GM18505 (cell line): ENCODE results near the gene E2F1.
"Not testable (repeated sequence)": the region's sequence is repeated elsewhere in the genome, so short reads cannot be mapped to it uniquely, and the experiment has no call there.

Experiments used
- ATAC-seq: cut with Tn5 transposase; IDR thresholded peaks from one replicate; pipeline ENCODE4 v1.9.1; 2021; ENCODE audit not compliant: unreplicated experiment
- POLR2A ChIP-seq: IDR thresholded peaks from 4 replicates; pipeline ENCODE4 v1.6.1; 2011; ENCODE audit warnings: borderline replicate concordance; ENCODE audit not compliant: insufficient read depth, insufficient read length; ENCODE audit errors: extremely low read depth

Gene E2F1

DNA sequence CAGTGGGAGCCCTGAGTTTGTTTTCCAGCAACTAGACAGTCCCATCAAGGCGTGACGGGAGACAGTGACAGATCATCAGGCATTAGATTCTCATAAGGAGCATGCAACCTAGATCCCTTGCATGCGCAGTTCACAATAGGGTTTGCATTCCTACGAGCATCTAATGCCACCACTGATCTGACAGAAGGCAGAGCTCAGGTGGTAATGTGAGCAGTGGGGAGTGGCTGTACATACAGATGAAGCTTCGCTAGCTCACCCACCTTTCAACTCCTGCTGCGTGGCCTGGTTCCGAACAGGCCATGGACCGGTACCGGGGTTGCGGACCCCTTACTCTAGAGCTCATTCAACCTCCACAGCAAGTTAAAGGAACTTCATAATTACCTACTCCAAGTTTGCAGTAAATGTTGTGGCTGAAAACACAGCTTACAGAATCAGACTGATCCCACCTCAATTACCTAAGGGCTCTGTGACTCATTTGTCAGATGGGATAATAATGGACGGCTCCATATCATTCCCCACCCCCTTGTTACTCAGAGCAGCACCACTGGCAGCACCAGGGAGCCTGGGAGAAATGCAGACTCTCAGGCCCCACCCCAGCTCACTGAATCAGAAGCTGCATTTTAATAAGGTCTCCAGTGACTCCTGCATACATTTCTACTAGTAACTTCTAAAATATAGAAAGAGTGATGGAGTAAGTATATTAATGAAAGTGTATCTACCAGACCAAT, 18.2 kb upstream of the E2F1 start:
- no peak for TF ChIP-seq POLR2A
- no peak for ATAC-seq

DNA sequence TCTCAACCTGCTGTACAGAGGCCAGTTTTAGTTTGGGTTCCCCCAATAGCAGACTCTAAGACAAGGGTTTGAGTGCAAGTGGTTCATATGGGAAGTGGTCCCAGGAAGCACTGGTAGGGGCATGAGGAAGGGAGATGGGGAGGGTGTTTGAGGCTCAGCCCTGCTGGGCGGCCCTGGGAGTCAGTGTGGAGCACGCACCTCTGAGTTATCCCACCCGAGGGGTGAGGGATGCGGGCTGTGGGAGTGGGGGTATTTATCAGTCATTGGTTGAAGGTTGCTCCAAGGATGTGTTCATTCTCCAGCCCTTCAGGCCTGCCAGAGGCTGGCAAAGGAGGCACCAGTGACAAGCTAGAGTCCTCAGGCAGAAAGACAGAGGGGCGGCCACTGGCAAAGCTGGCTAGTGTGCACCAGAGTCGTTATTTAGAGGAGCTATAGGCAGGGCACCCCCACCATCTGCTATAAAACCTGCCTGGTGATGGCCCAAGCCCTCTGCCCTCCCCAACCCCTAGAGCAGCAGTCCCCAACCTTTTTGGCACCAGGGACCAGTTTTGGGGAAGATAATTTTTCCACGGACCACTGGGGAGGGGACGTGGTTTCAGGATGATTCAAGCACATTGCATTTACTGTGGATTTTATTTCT, 17.4 kb upstream of the E2F1 start:
- no peak for TF ChIP-seq POLR2A
- ATAC-seq = no peak

DNA sequence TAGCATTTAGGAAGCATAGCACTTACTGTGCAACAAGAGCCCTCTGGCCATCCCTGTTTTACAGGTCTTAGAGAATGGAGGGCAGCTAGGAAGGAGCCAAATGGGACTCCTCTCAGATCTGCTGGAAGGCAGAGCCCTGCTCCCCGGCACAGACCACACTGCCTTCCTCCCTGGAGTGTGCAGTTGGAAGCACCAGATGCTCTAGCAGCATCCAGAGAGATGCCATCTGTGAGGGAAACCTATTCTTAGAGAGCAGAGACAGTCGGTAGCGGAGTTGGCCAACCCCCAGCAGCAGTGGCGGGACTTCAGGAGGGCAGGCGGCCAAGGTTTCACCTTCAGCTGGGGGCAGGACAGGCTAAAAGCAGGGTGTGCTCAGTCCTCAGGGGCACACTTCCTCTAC, 16.7 kb upstream of the E2F1 start:
- no peak for ATAC-seq
- no peak for TF ChIP-seq POLR2A

DNA sequence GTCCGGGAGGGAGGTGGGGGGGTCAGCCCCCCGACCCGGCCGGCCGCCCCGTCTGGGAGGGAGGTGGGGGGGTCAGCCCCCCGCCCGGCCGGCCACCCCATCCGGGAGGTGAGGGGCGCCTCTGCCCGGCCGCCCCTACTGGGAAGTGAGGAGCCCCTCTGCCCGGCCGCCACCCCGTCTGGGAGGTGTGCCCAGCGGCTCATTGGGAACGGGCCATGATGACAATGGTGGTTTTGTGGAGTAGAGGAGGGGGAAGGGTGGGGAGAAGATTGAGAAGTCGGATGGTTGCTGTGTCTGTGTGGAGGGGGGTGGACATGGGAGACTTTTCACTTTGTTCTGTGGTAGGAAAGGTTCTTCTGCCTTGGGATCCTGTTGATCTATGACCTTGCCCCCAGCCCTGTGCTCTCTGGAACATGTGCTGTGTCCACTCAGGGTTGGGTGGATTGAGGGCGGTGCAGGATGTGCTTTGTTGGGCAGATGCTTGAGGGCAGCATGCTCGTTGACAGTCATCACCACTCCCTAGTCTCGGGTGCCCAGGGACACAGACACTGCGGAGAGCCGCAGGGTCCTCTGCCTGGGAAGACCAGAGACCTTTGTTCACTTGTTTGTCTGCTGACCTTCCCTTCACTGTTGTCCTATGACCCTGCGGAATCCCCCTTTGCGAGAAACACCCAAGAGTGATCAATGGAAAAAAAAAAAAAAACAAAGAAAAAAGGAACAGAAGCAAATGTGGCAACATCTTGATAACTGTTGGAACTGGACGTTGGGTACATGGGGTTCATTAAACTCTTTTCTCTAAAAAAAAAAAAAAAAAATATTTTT, 15.7 kb upstream of the E2F1 start:
- no peak for ATAC-seq
- TF ChIP-seq POLR2A = no peak

DNA sequence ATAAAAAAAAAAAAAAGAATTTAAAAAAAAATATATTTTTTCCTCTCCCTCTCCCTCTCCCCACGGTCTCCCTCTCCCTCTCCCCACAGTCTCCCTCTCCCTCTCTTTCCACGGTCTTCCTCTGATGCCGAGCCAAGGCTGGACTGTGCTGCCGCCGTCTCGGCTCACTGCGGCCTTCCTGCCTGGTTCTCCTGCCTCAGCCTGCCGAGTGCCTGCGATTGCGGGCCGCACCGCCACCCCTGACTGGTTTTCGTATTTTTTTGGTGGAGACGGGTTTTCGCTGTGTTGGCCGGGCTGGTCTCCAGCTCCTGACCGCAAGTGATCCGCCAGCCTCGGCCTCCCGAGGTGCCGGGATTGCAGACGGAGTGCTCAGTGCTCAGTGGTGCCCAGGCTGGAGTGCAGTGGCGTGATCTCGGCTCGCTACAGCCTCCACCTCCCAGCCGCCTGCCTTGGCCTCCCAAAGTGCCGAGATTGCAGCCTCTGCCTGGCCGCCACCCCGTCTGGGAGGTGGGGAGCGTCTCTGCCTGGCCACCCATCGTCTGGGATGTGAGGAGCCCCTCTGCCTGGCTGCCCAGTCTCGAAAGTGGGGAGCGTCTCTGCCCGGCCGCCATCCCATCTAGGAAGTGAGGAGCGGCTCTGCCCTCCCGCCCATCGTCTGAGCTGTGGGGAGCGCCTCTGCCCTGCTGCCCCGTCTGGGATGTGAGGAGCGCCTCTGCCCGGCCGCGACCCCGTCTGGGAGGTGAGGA, 14.7 kb upstream of the E2F1 start:
- ATAC-seq = not testable (repeated sequence)

DNA sequence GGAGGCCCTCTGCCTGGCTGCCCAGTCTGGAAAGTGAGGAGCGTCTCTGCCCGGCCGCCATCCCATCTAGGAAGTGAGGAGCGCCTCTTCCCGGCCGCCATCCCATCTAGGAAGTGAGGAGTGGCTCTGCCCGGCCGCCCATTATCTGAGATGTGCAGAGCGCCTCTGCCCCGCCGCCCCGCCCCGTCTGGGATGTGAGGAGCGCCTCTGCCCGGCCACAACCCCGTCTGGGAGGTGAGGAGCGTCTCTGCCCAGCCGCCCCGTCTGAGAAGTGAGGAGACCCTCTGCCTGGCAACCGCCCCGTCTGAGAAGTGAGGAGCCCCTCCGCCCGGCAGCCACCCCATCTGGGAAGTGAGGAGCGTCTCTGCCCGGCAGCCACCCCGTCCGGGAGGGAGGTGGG, 12.8 kb upstream of the E2F1 start:
- not testable (repeated sequence) for ATAC-seq

DNA sequence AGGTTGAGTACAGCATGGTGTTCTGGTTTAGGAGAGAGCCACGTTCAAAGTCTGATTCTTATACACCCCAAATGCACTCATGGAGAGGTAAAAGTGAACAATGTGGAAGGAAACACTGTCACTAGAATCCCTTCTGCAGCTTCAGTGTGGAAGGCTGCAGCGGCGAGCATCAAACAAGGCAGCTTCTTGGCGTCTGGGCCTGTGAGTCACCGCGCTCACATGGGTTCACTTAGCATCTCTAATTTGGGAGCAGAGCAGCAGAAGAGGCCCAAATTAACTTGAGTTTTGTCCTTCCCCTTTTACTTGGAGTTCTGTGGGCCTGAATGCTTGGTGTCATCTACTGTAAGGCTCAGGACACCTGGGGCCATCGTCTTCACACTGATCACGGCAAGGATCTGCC, 10.9 kb upstream of the E2F1 start:
- TF ChIP-seq POLR2A = no peak
- no peak for ATAC-seq

DNA sequence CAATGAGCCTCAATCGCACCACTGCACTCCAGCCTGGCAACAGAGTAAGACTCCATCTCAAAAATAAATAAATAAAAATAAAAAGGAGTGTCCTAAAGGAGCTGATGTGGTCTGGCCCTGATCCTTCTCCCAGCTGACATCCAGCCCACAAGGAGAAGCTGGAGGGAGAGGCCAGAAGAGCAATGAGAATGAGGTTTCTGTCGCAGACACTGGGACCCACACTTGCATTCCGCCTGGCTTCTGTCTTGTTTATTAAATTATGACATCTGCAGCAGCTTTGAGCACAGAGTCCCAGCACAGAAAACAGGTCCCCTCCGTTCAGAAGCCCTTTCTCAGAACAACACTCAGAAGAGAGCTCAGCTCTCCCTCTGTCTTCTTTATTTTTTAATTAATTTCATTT, 10.3 kb upstream of the E2F1 start:
- ATAC-seq = no peak
- TF ChIP-seq POLR2A = no peak

DNA sequence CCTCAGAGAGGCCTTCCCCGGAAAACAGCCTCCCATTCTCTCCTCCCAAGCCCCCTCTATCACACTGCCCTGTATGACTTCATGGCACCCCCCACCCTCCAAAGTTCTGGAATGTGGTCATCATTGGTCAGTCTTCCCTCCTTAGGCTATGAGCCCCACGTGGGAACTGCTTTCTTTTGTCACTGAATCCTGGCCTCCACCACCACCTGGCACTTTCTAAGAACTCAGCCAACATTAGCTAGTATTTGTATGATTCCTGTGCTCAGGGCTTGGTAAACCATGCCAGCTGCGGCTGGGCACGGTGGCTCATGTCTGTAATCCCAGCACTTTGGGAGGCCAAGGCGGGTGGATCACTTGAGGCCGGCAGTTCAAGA, 8.4 kb upstream of the E2F1 start:
- no peak for ATAC-seq
- TF ChIP-seq POLR2A = no peak

DNA sequence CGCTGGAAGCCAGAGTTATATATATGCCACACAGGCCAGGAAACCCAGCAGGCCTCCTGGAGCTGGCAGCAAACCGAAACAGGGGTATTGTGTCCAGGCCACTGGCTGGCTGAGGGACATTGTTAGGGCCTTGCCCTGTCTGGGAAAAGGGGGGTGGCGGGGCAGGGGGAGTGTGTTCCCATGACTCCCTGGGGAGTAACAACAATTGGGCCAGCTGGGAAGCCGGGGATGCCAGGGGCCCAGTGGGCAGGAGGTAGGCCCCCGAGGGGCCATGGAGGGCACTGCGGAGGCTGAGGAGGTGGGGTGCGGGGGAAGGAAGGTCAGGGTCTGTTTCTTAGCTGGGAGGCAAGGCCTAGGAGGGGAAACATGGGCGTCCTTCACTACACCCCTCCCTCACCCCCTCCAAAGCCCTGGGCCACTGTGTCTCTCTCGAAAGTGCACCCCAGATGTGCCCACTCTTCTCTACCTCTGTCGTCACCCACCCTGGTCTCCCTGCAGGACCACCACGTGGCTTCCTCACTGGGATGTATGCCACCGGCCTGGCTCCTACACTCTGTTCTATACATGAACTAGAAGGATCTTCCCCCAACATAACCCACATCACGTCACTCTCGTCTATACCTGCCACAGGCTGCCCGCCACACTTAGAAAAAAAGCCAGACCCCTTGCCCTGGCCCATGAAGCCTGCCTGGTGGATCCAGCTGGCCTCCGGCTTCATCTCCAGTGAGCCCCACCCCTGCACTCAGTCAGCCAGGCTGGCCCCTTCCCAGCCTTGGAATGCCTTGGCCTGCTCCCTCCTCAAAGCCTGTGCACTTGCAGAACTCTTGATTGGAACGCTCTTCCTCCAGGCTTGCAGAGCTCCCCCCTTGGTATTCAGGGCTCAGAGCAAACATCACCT, 7.8 kb upstream of the E2F1 start:
- TF ChIP-seq POLR2A = no peak
- no peak for ATAC-seq

DNA sequence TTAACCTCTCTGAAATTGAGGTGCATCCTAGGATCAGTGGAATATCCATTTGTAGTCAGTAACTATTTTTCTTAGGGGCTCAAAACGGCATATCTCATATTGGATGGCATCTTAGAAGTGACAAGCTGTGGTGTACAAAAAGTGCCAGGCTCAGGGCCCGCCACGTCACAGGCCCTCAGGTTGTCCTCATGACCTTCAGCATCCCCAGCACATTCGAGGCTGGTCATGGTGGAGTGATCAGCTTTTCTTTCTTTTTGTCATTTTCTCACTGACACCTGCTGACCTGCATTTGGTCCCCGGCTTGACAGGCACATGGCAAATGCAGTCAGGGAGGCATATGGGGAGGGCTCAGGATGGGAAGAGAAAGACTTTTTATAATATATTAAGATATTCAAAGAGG, 7.1 kb upstream of the E2F1 start:
- no peak for ATAC-seq

DNA sequence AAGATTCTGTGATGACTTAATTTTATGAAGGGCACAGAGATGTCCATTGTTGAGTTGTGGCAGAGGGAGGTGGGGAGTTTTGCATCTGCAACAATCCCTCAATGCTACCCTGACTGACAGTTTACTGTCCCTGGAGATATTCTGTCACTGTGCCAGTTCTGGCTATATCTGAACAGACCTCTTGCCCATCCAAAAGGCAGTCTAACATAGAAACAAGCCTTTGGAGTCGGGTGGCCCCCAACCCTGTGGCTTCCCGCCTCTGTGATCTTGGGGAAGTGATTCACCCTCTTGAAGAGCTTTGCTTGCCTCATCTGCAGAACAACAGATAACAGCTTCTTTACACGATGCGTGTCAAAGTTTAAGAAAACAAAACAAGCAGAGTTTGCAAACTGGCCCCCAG, 3.8 kb upstream of the E2F1 start:
- no peak for TF ChIP-seq POLR2A
- no peak for ATAC-seq

More for the DNA sequence above, 7.1 kb upstream of the E2F1 start:
- no peak for TF ChIP-seq POLR2A

DNA sequence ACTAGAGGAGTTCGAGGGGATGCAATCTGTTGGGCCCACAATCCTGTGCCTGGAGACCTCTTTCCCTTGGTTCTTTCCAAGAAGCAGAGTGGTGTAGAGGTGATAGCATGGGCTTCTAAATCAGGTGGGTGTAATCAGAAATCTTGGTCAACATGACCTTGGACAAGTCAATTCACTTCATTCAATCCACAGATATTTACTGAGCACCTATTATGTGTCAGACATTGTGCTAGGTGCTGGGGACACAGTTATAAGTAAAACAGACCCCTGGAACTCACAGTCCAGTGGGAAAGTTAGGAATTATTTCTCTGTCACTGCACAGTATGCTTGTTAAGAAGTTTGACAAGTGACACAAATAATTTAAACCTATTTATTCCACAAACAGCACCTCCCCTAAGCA, 3.3 kb upstream of the E2F1 start:
- no peak for ATAC-seq
- TF ChIP-seq POLR2A = no peak
